Measurements from ENCODE around the gene SCART1.
"Not testable (repeated sequence)": the region's sequence is repeated elsewhere in the genome, so short reads cannot be mapped to it uniquely, and the experiment has no call there.

Gene SCART1

GRCh38 chr10:133475425-133475734, 21.6 kb downstream of the SCART1 start:
- DNase-seq: no peak

- DNase-seq: no peak
Observed at GRCh38 chr10:133475821-133476640, 22.3 kb downstream of the SCART1 start.

GRCh38 chr10:133476641-133476990, 22.9 kb downstream of the SCART1 start:
- DNase-seq: no peak

- DNase-seq: no peak
Observed at GRCh38 chr10:133481086-133481643, 27.4 kb downstream of the SCART1 start.

- DNase-seq: no peak
Observed at GRCh38 chr10:133481657-133482056, 27.9 kb downstream of the SCART1 start.

GRCh38 chr10:133484818-133485217, 31.1 kb downstream of the SCART1 start:
- DNase-seq: no peak

- no peak for DNase-seq
Observed at GRCh38 chr10:133487085-133487484, 33.3 kb downstream of the SCART1 start.

- DNase-seq: no peak
Observed at GRCh38 chr10:133488354-133488753, 34.6 kb downstream of the SCART1 start.

- no peak for DNase-seq
Observed at GRCh38 chr10:133489816-133490588, 36.3 kb downstream of the SCART1 start.

GRCh38 chr10:133493562-133493961, 39.8 kb downstream of the SCART1 start:
- not testable (repeated sequence) for DNase-seq

GRCh38 chr10:133497363-133497762, 43.6 kb downstream of the SCART1 start:
- not testable (repeated sequence) for DNase-seq

- not testable (repeated sequence) for DNase-seq
Observed at GRCh38 chr10:133499176-133499575, 45.4 kb downstream of the SCART1 start.

GRCh38 chr10:133500897-133501296, 47.2 kb downstream of the SCART1 start:
- DNase-seq: not testable (repeated sequence)

GRCh38 chr10:133509700-133510099, 56.0 kb downstream of the SCART1 start:
- no peak for DNase-seq

GRCh38 chr10:133511408-133511807, 57.7 kb downstream of the SCART1 start:
- DNase-seq: no peak

- no peak for DNase-seq
Observed at GRCh38 chr10:133511907-133512528, 58.3 kb downstream of the SCART1 start.

- no peak for DNase-seq
Observed at GRCh38 chr10:133515471-133515870, 61.7 kb downstream of the SCART1 start.

- no peak for DNase-seq
Observed at GRCh38 chr10:133516057-133516456, 62.3 kb downstream of the SCART1 start.

GRCh38 chr10:133518517-133518916, 64.8 kb downstream of the SCART1 start:
- DNase-seq: not testable (repeated sequence)
